Colonic mucosa (tissue), 4 donors: ENCODE results near the gene ETHE1. TPM values are rescaled to one million over a fixed set of nuclear protein-coding genes. Genes with fewer than 3 reads are reported as not detected.

Source experiments
- DNase-seq: peaks from one replicate; pipeline ENCODE4 v3.0.0-alpha.2; 2020
- H3K27ac ChIP-seq: fragments of 200-600 bp; one replicate; pipeline ENCODE4 v1.8.0; 2021
- H3K27me3 ChIP-seq: fragments of 200-600 bp; one replicate; pipeline ENCODE4 v1.8.0; 2021
- H3K36me3 ChIP-seq: fragments of 200-600 bp; one replicate; pipeline ENCODE4 v1.8.0; 2021
- H3K4me1 ChIP-seq: fragments of 200-600 bp; one replicate; pipeline ENCODE4 v1.8.0; 2021; ENCODE audit warnings: mild to moderate bottlenecking
- H3K4me3 ChIP-seq: fragments of 200-600 bp; one replicate; pipeline ENCODE4 v1.8.0; 2021
- H3K9ac ChIP-seq, 2 donors: one replicate each; pipeline ENCODE4 v1.7.0; 2013; ENCODE audit warnings: control low read depth in 2 of 2, low read depth in 2 of 2, low read length in 2 of 2
- H3K9me3 ChIP-seq: fragments of 200-600 bp; one replicate; pipeline ENCODE4 v1.8.0; 2021
- CTCF ChIP-seq: fragments of 200-600 bp; IDR thresholded peaks from one replicate; pipeline ENCODE4 v1.8.0; 2022; ENCODE audit warnings: antibody characterized with exemption, mild to moderate bottlenecking
- intact Hi-C: fragments of 100-400 bp; cut with DNase I; formaldehyde crosslinking; loops from one replicate; pipeline ENCODE4 v1.14.1; 2022
- total RNA-seq, 2 donors: library from RNA; stranded (reverse); fragmentation: NEBNext Ultra II Directional in 1 of 2; extraction: Animal tissue kit (Norgen Biotek cat#: 25700) in 1 of 2; gene quantifications; one replicate each; pipeline ENCODE4 v1.2.1, GENCODE V29; 2021
- donor health status: healthy.
- donor health status: DM: no; HTN: no; CAD: no.
- donor health status: DM: no; HTN: no; CAD: no.

ETHE1 gene
- total RNA-seq, 2 donors from 2014 or later = 482 to 569 TPM

- H3K36me3 ChIP-seq = no peaks in the 10 kb centered on the region
- intact Hi-C loops = loop anchor here (10.0 kb wide), 1 partner anchor 263 kb away; the partner anchor contains the start of gene LYPD5
Measured at GRCh38 chr19:43541920-43542650, 15.1 kb upstream of the ETHE1 start.

GRCh38 chr19:43540381-43540780 lies 13.4 kb upstream of the ETHE1 start:
- H3K9me3 ChIP-seq = no peaks in the 10 kb centered on the region
- H3K36me3 ChIP-seq = no peaks in the 10 kb centered on the region
- no peak overlapping the region for H3K27ac ChIP-seq
- no peak overlapping the region for H3K9ac ChIP-seq
- intact Hi-C loops = loop anchor here (10.0 kb wide), 1 partner anchor 264 kb away; the partner anchor contains the start of gene LYPD5
- H3K4me1 ChIP-seq = no peaks in the 10 kb centered on the region
- H3K4me3 ChIP-seq = no peak overlapping the region
- TF ChIP-seq CTCF = no peak
- H3K27me3 ChIP-seq = no peaks in the 10 kb centered on the region
- no peak for DNase-seq

More at GRCh38 chr19:43541920-43542650, 15.1 kb upstream of the ETHE1 start:
- Histone ChIP-seq H3K4me3 (no peak overlapping the region), H3K27ac (no peak overlapping the region), H3K4me1 (no peaks in the 10 kb centered on the region), H3K9me3 (no peaks in the 10 kb centered on the region), H3K9ac (no peak overlapping the region), H3K27me3 (no peaks in the 10 kb centered on the region)
- TF ChIP-seq CTCF = no peak
- no peak for DNase-seq

GRCh38 chr19:43538922-43539321 lies 11.9 kb upstream of the ETHE1 start:
- no peak for DNase-seq
- Histone ChIP-seq H3K36me3 (no peaks in the 10 kb centered on the region), H3K9me3 (no peaks in the 10 kb centered on the region), H3K27ac (no peak overlapping the region), H3K27me3 (no peaks in the 10 kb centered on the region), H3K4me3 (no peak overlapping the region), H3K9ac (no peak overlapping the region), H3K4me1 (no peaks in the 10 kb centered on the region)
- TF ChIP-seq CTCF = no peak
- intact Hi-C loops = loop anchor here (10.0 kb wide), 1 partner anchor 56 kb away; the partner anchor contains the start of genes IRGQ and ZNF576

GRCh38 chr19:43534816-43535761 lies 8.1 kb upstream of the ETHE1 start:
- intact Hi-C loops = loop anchor here (10.0 kb wide), 1 partner anchor 60 kb away; the partner anchor contains the start of genes IRGQ and ZNF576

More at GRCh38 chr19:43534816-43535761, 8.1 kb upstream of the ETHE1 start:
- Histone ChIP-seq H3K36me3 (no peaks in the 10 kb centered on the region), H3K4me3 (no peak overlapping the region), H3K9ac (peak overlapping the region; percentile 0 to 23), H3K4me1 (no peaks in the 10 kb centered on the region), H3K27me3 (no peaks in the 10 kb centered on the region), H3K27ac (peak overlapping the region; percentile 96), H3K9me3 (no peaks in the 10 kb centered on the region)
- peak; percentile 59 for DNase-seq
- TF ChIP-seq CTCF = peak; percentile 29
